Fibroblast of lung (primary cell): ENCODE results near the gene CXorf65.

Experiments used
- EZH2 ChIP-seq: IDR thresholded peaks from 2 replicates; pipeline ENCODE4 v1.5.1; 2012; ENCODE audit warnings: low read length, control low read depth, mild to moderate bottlenecking; ENCODE audit errors: missing control alignments
- TF ChIP-seq, protein P1 (sequence below), 2 donors: IDR thresholded peaks in 1 of 2; conservative IDR thresholded peaks in 1 of 2; 1 replicate in 1 of 2; 2 replicates in 1 of 2; pipeline ENCODE4 v1.5.1; 2011 to 2012; ENCODE audit warnings: low read length in 2 of 2, control low read depth in 1 of 2, inconsistent platforms in 1 of 2, low read depth in 1 of 2, mild to moderate bottlenecking in 1 of 2

DNA sequence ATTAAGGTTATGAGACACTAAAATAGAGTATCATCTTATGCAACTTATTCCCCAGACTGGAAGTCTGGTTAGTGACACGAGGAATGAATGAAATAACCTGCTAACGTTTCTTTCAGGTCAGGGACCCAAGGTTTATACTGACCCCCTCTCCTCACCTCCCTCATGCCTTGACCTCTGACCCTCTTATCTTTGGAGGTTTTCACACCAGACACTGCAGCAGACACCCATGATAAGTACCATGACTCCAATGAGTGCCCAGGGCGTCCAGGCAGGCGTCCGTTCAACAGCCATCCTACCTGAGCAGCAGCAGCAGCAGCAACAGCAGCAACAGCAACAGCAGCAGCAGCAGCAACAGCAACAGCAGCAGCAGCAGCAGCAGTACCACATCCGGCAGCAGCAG is 33.9 kb upstream of the CXorf65 start:
- TF ChIP-seq, protein P1, sequence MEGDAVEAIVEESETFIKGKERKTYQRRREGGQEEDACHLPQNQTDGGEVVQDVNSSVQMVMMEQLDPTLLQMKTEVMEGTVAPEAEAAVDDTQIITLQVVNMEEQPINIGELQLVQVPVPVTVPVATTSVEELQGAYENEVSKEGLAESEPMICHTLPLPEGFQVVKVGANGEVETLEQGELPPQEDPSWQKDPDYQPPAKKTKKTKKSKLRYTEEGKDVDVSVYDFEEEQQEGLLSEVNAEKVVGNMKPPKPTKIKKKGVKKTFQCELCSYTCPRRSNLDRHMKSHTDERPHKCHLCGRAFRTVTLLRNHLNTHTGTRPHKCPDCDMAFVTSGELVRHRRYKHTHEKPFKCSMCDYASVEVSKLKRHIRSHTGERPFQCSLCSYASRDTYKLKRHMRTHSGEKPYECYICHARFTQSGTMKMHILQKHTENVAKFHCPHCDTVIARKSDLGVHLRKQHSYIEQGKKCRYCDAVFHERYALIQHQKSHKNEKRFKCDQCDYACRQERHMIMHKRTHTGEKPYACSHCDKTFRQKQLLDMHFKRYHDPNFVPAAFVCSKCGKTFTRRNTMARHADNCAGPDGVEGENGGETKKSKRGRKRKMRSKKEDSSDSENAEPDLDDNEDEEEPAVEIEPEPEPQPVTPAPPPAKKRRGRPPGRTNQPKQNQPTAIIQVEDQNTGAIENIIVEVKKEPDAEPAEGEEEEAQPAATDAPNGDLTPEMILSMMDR (conservative IDR thresholded peaks at IDR 0.05 in 1 of 2, IDR thresholded peaks at IDR 0.05 in 1 of 2; ENCODE audit: low read depth in 1 of 2, low read length in 2 of 2) = no peak
- TF ChIP-seq EZH2 = no peak
